Eye (tissue), 1 donor: ENCODE results near the gene MKI67.
A peak's percentile ranks its signal among the peaks of the same experiment; 100 is the strongest.
"Not testable (repeated sequence)": the region's sequence is repeated elsewhere in the genome, so short reads cannot be mapped to it uniquely, and the experiment has no call there.

Experiments
- DNase-seq: peaks from one replicate; pipeline ENCODE4 v3.0.0-alpha.2; 2015

MKI67 gene

GRCh38 chr10:128149267-128150014 lies 23.2 kb upstream of the MKI67 start:
- no peak for DNase-seq

- peak; percentile 49 for DNase-seq
Measured at GRCh38 chr10:128147669-128148068, 21.4 kb upstream of the MKI67 start.

GRCh38 chr10:128147064-128147463 lies 20.8 kb upstream of the MKI67 start:
- DNase-seq = no peak

- no peak for DNase-seq
Measured at GRCh38 chr10:128144547-128144946, 18.3 kb upstream of the MKI67 start.

- DNase-seq = no peak
Measured at GRCh38 chr10:128143531-128143930, 17.3 kb upstream of the MKI67 start.

- no peak for DNase-seq
Measured at GRCh38 chr10:128140425-128140824, 14.2 kb upstream of the MKI67 start.

- not testable (repeated sequence) for DNase-seq
Measured at GRCh38 chr10:128138429-128138828, 12.2 kb upstream of the MKI67 start.

- DNase-seq = no peak
Measured at GRCh38 chr10:128137877-128138276, 11.7 kb upstream of the MKI67 start.

- DNase-seq = no peak
Measured at GRCh38 chr10:128130051-128130450, 3.8 kb upstream of the MKI67 start.

GRCh38 chr10:128128582-128128981 lies 2.4 kb upstream of the MKI67 start:
- DNase-seq = no peak

- DNase-seq = no peak
Measured at GRCh38 chr10:128125416-128125943, 743 bp downstream of the MKI67 start.

GRCh38 chr10:128124813-128125403 lies 1.3 kb downstream of the MKI67 start:
- DNase-seq = no peak

GRCh38 chr10:128123846-128124245 lies 2.4 kb downstream of the MKI67 start:
- DNase-seq = no peak

GRCh38 chr10:128122931-128123330 lies 3.3 kb downstream of the MKI67 start:
- DNase-seq = no peak

- no peak for DNase-seq
Measured at GRCh38 chr10:128121750-128122412, 4.3 kb downstream of the MKI67 start.

GRCh38 chr10:128116851-128117615 lies 9.2 kb downstream of the MKI67 start:
- no peak for DNase-seq

GRCh38 chr10:128116187-128116586 lies 10.0 kb downstream of the MKI67 start:
- no peak for DNase-seq

- DNase-seq = no peak
Measured at GRCh38 chr10:128115356-128115755, 10.9 kb downstream of the MKI67 start.

- no peak for DNase-seq
Measured at GRCh38 chr10:128114901-128115300, 11.3 kb downstream of the MKI67 start.

GRCh38 chr10:128113026-128113425 lies 13.2 kb downstream of the MKI67 start:
- no peak for DNase-seq

- no peak for DNase-seq
Measured at GRCh38 chr10:128111696-128112095, 14.5 kb downstream of the MKI67 start.

GRCh38 chr10:128110339-128110738 lies 15.9 kb downstream of the MKI67 start:
- no peak for DNase-seq

GRCh38 chr10:128109707-128110106 lies 16.5 kb downstream of the MKI67 start:
- DNase-seq = no peak
